Ovary (tissue), 9 donors: Measurements from ENCODE around the gene OXCT2. TPM values are rescaled to one million over a fixed set of nuclear protein-coding genes. Genes with fewer than 3 reads are reported as not detected.

Source experiments
- DNase-seq, 5 donors: peaks; one replicate each; pipeline ENCODE4 v3.0.0-alpha.2; 2019 to 2020
- H3K27ac ChIP-seq, 2 donors: fragments of 200-600 bp; one replicate each; pipeline versions ENCODE4 v1.5.1 to v1.8.0; 2019 to 2022
- H3K27me3 ChIP-seq: fragments of 200-600 bp; one replicate; pipeline ENCODE4 v1.8.0; 2022
- H3K36me3 ChIP-seq: fragments of 200-600 bp; sonication (generic); one replicate; pipeline ENCODE4 v1.5.1; 2019
- H3K4me1 ChIP-seq: one replicate; pipeline ENCODE4 v1.8.1; 2013; ENCODE audit warnings: mild to moderate bottlenecking, moderate library complexity; ENCODE audit not compliant: insufficient read depth
- H3K4me3 ChIP-seq: fragments of 200-600 bp; sonication (generic); one replicate; pipeline ENCODE4 v1.5.1; 2017
- H3K9me3 ChIP-seq, 2 donors: fragments of 200-600 bp in 1 of 2; sonication (generic) in 1 of 2; one replicate each; pipeline versions ENCODE4 v1.5.1 to v1.8.1; 2013 to 2019; ENCODE audit warnings: mild to moderate bottlenecking in 1 of 2, moderate library complexity in 1 of 2
- CTCF ChIP-seq, 3 donors: fragments of 450-650 bp in 2 of 3; fragments of 200-600 bp in 1 of 3; IDR thresholded peaks; one replicate each; pipeline versions ENCODE4 v1.5.1 to v1.8.0; 2016 to 2022; ENCODE audit warnings: antibody characterized with exemption in 3 of 3, mild to moderate bottlenecking in 1 of 3
- EP300 ChIP-seq: sonication (generic); formaldehyde crosslinking; IDR thresholded peaks from one replicate; pipeline ENCODE4 v1.6.1; 2017; ENCODE audit warnings: antibody characterized with exemption
- POLR2A ChIP-seq: fragments of 450-650 bp; IDR thresholded peaks from one replicate; pipeline ENCODE4 v1.6.1; 2017; ENCODE audit warnings: antibody characterized with exemption, mild to moderate bottlenecking, moderate library complexity
- WGBS, 3 donors: extraction: QIAGEN DNeasy Blood & Tissue Kit in 1 of 3; methylation state at CpG; one replicate each; pipeline versions ENCODE4 v1.1.5 to v1.1.7; 2013 to 2017; 5-methylcytosine and 5-hydroxymethylcytosine counted together
- intact Hi-C, 4 donors: fragments of 100-400 bp; cut with DNase I; formaldehyde crosslinking; loops; one replicate each; pipeline versions ENCODE4 v1.11.0 to v1.15.1; 2022 to 2023
- polyA plus RNA-seq, 2 donors: library from polyadenylated mRNA; stranded (reverse); fragments of 200-250 nt in 1 of 2; fragments of 350-450 nt in 1 of 2; fragmentation: Illumina TruSeq in 1 of 2; extraction: RNeasy Lipid Tissue Mini Kit (QIAGEN cat#74804) in 1 of 2; gene quantifications; one replicate each; pipeline ENCODE4 v1.2.3, GENCODE V29; 2013 to 2014
- total RNA-seq, 7 donors: library from RNA; depleted of rRNA in 2 of 7; stranded (reverse); fragments of >200 nt in 2 of 7; fragmentation: NEBNext Ultra II Directional in 3 of 7; extraction: Animal tissue kit (Norgen Biotek cat#: 25700) in 3 of 7; gene quantifications; one replicate each; pipeline versions ENCODE4 v1.1.0 to v1.2.4, GENCODE V29; 2016 to 2023
- donor health status: DM: no; HTN: no; CAD: no; lungs with moderate emphysema.
- donor health status: DM: no; HTN: no; CAD: no.
- donor health status: Bipolar disorder and iron deficiency.
- donor health status: DM: yes; HTN: yes; CAD: no.
- donor health status: DM: no; HTN: no; CAD: no.
- donor health status: DM: yes; HTN: yes; CAD: no.

OXCT2 gene
- total and polyA plus RNA-seq, 9 donors = 0.20 to 7.2 (median 2.4) TPM

GRCh38 chr1:39738622-39739366 lies 32.4 kb downstream of the OXCT2 start, which contains the start of gene PPIE:
Gene PPIE, plus strand, starts transcription at chr1:39738882. Its CDS starts 19 bp downstream, at chr1:39738901.
- Histone ChIP-seq H3K9me3 (no peaks in the 10 kb centered on the region), H3K4me1 (peaks cover 4% of the 10 kb centered on the region), H3K4me3 (peak within 1 kb of the TSS; percentile 82), H3K36me3 (no peaks in the 10 kb centered on the region), H3K27me3 (no peaks in the 10 kb centered on the region), H3K27ac (peak within 1 kb of the TSS; percentile 10 to 73)
- intact Hi-C loops = no loop called here
- WGBS, 3 donors = 0 to 1% (median 1%) methylated on average over 50 to 52 of the region's 52 CpGs
- TF ChIP-seq EP300 (no peak), POLR2A (peak; percentile 60)
- DNase-seq = peak; percentile 94 to 97 (median 95)

- no peak overlapping the region for H3K4me3 ChIP-seq
- H3K9me3 ChIP-seq = no peaks in the 10 kb centered on the region
- 45 to 60% (median 46%) methylated on average over 9 of the region's 9 CpGs for WGBS, 3 donors
- H3K36me3 ChIP-seq = no peaks in the 10 kb centered on the region
- intact Hi-C loops = no loop called here
- TF ChIP-seq EP300 (no peak), POLR2A (no peak), CTCF (IDR thresholded peaks at IDR 0.05) (no peak)
- H3K4me1 ChIP-seq = peaks cover 4% of the 10 kb centered on the region
- no peak overlapping the region for H3K27ac ChIP-seq
- no peak for DNase-seq
- H3K27me3 ChIP-seq = no peaks in the 10 kb centered on the region
These were observed 33.5 kb downstream of the OXCT2 start for GRCh38 chr1:39737546-39738169.

DNA sequence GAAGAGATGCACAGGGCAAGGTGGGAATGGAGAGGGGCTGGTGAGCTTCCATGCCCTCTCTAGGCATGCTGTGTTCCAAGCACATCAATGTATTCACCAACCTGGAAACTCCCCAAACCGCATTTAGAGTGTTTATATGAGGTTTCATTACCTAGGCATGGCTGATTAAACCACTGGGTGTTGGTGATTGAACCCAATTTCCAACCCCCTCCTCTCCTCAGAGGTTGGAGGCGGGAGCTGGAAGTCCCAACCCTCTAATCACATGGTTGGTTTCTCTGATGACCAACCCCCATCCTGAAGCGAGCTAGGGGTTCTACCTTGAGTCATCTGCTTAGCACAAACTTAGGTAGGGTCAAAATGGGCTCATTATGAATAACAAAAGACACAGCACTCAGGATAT lies 35.4 kb downstream of the OXCT2 start:
- H3K27me3 ChIP-seq = no peaks in the 10 kb centered on the region
- no peak for DNase-seq
- no peak overlapping the region for H3K27ac ChIP-seq
- no peaks in the 10 kb centered on the region for H3K9me3 ChIP-seq
- 80 to 82% (median 82%) methylated on average over 3 of the region's 3 CpGs for WGBS, 3 donors
- TF ChIP-seq CTCF (IDR thresholded peaks at IDR 0.05) = no peak
- H3K4me1 ChIP-seq = peaks cover 4% of the 10 kb centered on the region
- intact Hi-C loops = no loop called here
- no peak overlapping the region for H3K4me3 ChIP-seq
- H3K36me3 ChIP-seq = no peaks in the 10 kb centered on the region

- Histone ChIP-seq H3K4me1 (no peaks in the 10 kb centered on the region), H3K9me3 (no peaks in the 10 kb centered on the region), H3K36me3 (no peaks in the 10 kb centered on the region), H3K27ac (no peak overlapping the region), H3K4me3 (no peak overlapping the region), H3K27me3 (no peaks in the 10 kb centered on the region)
- intact Hi-C loops = no loop called here
- WGBS, 3 donors = 77 to 81% (median 80%) methylated on average over 7 of the region's 7 CpGs
- TF ChIP-seq EP300 (no peak), CTCF (IDR thresholded peaks at IDR 0.05) (no peak), POLR2A (no peak)
- no peak for DNase-seq
These were observed 38.0 kb downstream of the OXCT2 start for GRCh38 chr1:39733161-39733560.

GRCh38 chr1:39732730-39733129 lies 38.4 kb downstream of the OXCT2 start:
- Histone ChIP-seq H3K27me3 (no peaks in the 10 kb centered on the region), H3K27ac (no peak overlapping the region), H3K4me1 (no peaks in the 10 kb centered on the region), H3K36me3 (no peaks in the 10 kb centered on the region), H3K9me3 (no peaks in the 10 kb centered on the region), H3K4me3 (no peak overlapping the region)
- 66 to 85% (median 77%) methylated on average over 3 of the region's 3 CpGs for WGBS, 3 donors
- TF ChIP-seq CTCF (IDR thresholded peaks at IDR 0.05) (no peak), EP300 (no peak), POLR2A (no peak)
- intact Hi-C loops = no loop called here
- DNase-seq = no peak
